Natural killer cell treated with Interleukin-12 subunit alpha and Interleukin-12 subunit beta and Interleukin-15 and Interleukin-18, amount 100 ng/mL, for 72 hours (primary cell): ENCODE results near the gene UBR1. TPM values are rescaled to one million over a fixed set of nuclear protein-coding genes. Genes with fewer than 3 reads are reported as not detected.
"Not testable (repeated sequence)": the region's sequence is repeated elsewhere in the genome, so short reads cannot be mapped to it uniquely, and the experiment has no call there.

ENCODE experiments used
- ATAC-seq, 2 donors: fragments of 150-1000 bp; cut with Tn5 transposase in 1 of 2; sonication (Bioruptor Pico), chemical (Tn5 transposase) in 1 of 2; 2 replicates each; pipeline ENCODE4 v1.10.0; 2021
- DNase-seq: peaks from one replicate; pipeline ENCODE4 v3.0.0; 2022; ENCODE audit warnings: low spot score
- H3K27ac Mint-ChIP-seq, 2 donors: 1 replicate in 1 of 2; 2 replicates in 1 of 2; pipeline ENCODE4 v1.8.0; 2022; ENCODE audit warnings: mixed read lengths in 2 of 2, mild to moderate bottlenecking in 1 of 2, moderate library complexity in 1 of 2
- H3K27me3 Mint-ChIP-seq, 2 donors: 1 replicate in 1 of 2; 2 replicates in 1 of 2; pipeline ENCODE4 v1.8.0; 2022; ENCODE audit warnings: mixed read lengths in 2 of 2
- H3K36me3 Mint-ChIP-seq: one replicate; pipeline ENCODE4 v1.8.0; 2022; ENCODE audit warnings: mixed read lengths
- H3K4me1 Mint-ChIP-seq, 2 donors: 1 replicate in 1 of 2; 2 replicates in 1 of 2; pipeline ENCODE4 v1.8.0; 2022; ENCODE audit warnings: low read depth in 2 of 2, mixed read lengths in 2 of 2, mild to moderate bottlenecking in 1 of 2
- H3K4me3 Mint-ChIP-seq: one replicate; pipeline ENCODE4 v1.8.0; 2022; ENCODE audit warnings: mixed read lengths
- H3K9me3 Mint-ChIP-seq: 2 replicates; pipeline ENCODE4 v1.8.0; 2022; ENCODE audit warnings: mixed read lengths
- total RNA-seq, 2 donors: library from RNA; stranded (reverse); gene quantifications; one replicate each; pipeline ENCODE4 v1.2.3, GENCODE V29; 2022

Gene UBR1
- total RNA-seq, 2 donors from 2014 or later = 56.4 to 59.4 TPM

GRCh38 chr15:43128174-43128979 is 22.5 kb upstream of the UBR1 start:
- H3K27ac Mint-ChIP-seq, H3K9me3 Mint-ChIP-seq, ATAC-seq, H3K4me3 Mint-ChIP-seq, H3K27me3 Mint-ChIP-seq, H3K36me3 Mint-ChIP-seq, DNase-seq: not testable (repeated sequence)
- H3K4me1 Mint-ChIP-seq = peaks cover 7 to 14% of the 10 kb centered on the region in 2 donors

- H3K27me3 Mint-ChIP-seq = peaks cover 0 to 7% of the 10 kb centered on the region in 2 donors
- H3K9me3 Mint-ChIP-seq = peaks cover 3% of the 10 kb centered on the region
- H3K4me3 Mint-ChIP-seq = no peak overlapping the region
- H3K36me3 Mint-ChIP-seq = no peaks in the 10 kb centered on the region
- H3K27ac Mint-ChIP-seq = no peak overlapping the region
- H3K4me1 Mint-ChIP-seq = peaks cover 7 to 16% of the 10 kb centered on the region in 2 donors
- DNase-seq (no peak), ATAC-seq (no peak)
These were observed 21.9 kb upstream of the UBR1 start for GRCh38 chr15:43127752-43128151.

GRCh38 chr15:43126356-43126755 is 20.5 kb upstream of the UBR1 start:
- no peak for DNase-seq
- Mint-ChIP-seq H3K27ac (no peak overlapping the region), H3K4me1 (peaks cover 14 to 23% of the 10 kb centered on the region in 2 donors), H3K4me3 (no peak overlapping the region), H3K27me3 (peaks cover 0 to 7% of the 10 kb centered on the region in 2 donors), H3K36me3 (no peaks in the 10 kb centered on the region), H3K9me3 (peaks cover 3% of the 10 kb centered on the region)
- no peak for ATAC-seq

- H3K4me1 Mint-ChIP-seq = peaks cover 14 to 23% of the 10 kb centered on the region in 2 donors
- no peak overlapping the region for H3K4me3 Mint-ChIP-seq
- H3K27me3 Mint-ChIP-seq = peaks cover 0 to 7% of the 10 kb centered on the region in 2 donors
- ATAC-seq (no peak), DNase-seq (no peak)
- peaks cover 3% of the 10 kb centered on the region for H3K9me3 Mint-ChIP-seq
- H3K36me3 Mint-ChIP-seq = no peaks in the 10 kb centered on the region
- no peak overlapping the region for H3K27ac Mint-ChIP-seq
These were observed 19.3 kb upstream of the UBR1 start for GRCh38 chr15:43125100-43125661.

GRCh38 chr15:43121863-43122262 is 16.0 kb upstream of the UBR1 start:
- DNase-seq (no peak), ATAC-seq (no peak)
- H3K36me3 Mint-ChIP-seq = no peaks in the 10 kb centered on the region
- H3K27me3 Mint-ChIP-seq = peaks cover 0 to 4% of the 10 kb centered on the region in 2 donors
- H3K27ac Mint-ChIP-seq = peak overlapping the region; percentile 79 to 84
- no peaks in the 10 kb centered on the region for H3K9me3 Mint-ChIP-seq
- peak overlapping the region; percentile 88 for H3K4me3 Mint-ChIP-seq
- H3K4me1 Mint-ChIP-seq = peaks cover 14 to 34% of the 10 kb centered on the region in 2 donors

GRCh38 chr15:43118829-43119228 is 13.0 kb upstream of the UBR1 start:
- Mint-ChIP-seq H3K9me3 (no peaks in the 10 kb centered on the region), H3K36me3 (no peaks in the 10 kb centered on the region), H3K27me3 (peaks cover 0 to 8% of the 10 kb centered on the region in 2 donors), H3K27ac (no peak overlapping the region), H3K4me1 (peaks cover 14 to 30% of the 10 kb centered on the region in 2 donors), H3K4me3 (no peak overlapping the region)
- DNase-seq (no peak), ATAC-seq (no peak)

- Mint-ChIP-seq H3K4me1 (peaks cover 12 to 24% of the 10 kb centered on the region in 2 donors), H3K9me3 (no peaks in the 10 kb centered on the region), H3K36me3 (no peaks in the 10 kb centered on the region), H3K27ac (no peak overlapping the region), H3K4me3 (no peak overlapping the region), H3K27me3 (peaks cover 0 to 8% of the 10 kb centered on the region in 2 donors)
- DNase-seq = no peak
- ATAC-seq = no peak
These were observed 12.4 kb upstream of the UBR1 start for GRCh38 chr15:43118286-43118685.

- no peaks in the 10 kb centered on the region for H3K9me3 Mint-ChIP-seq
- ATAC-seq = no peak
- H3K36me3 Mint-ChIP-seq = no peaks in the 10 kb centered on the region
- H3K4me3 Mint-ChIP-seq = no peak overlapping the region
- no peak for DNase-seq
- no peak overlapping the region for H3K27ac Mint-ChIP-seq
- peaks cover 6 to 8% of the 10 kb centered on the region in 2 donors for H3K4me1 Mint-ChIP-seq
- H3K27me3 Mint-ChIP-seq = peaks cover 4 to 5% of the 10 kb centered on the region in 2 donors
These were observed 5.5 kb upstream of the UBR1 start for GRCh38 chr15:43111354-43111753.

- peaks cover 12% of the 10 kb centered on the region for H3K36me3 Mint-ChIP-seq
- no peaks in the 10 kb centered on the region for H3K9me3 Mint-ChIP-seq
- peaks cover 34 to 35% of the 10 kb centered on the region in 2 donors for H3K4me1 Mint-ChIP-seq
- H3K4me3 Mint-ChIP-seq = no peak overlapping the region
- no peak for DNase-seq
- no peak overlapping the region for H3K27ac Mint-ChIP-seq
- H3K27me3 Mint-ChIP-seq = peaks cover 0 to 4% of the 10 kb centered on the region in 2 donors
- ATAC-seq = no peak
These were observed 1.9 kb upstream of the UBR1 start for GRCh38 chr15:43107751-43108150.

- DNase-seq (no peak), ATAC-seq (no peak)
- Mint-ChIP-seq H3K4me1 (peaks cover 44% of the 10 kb centered on the region in 2 donors), H3K27ac (peak overlapping the region; percentile 99 to 100), H3K9me3 (no peaks in the 10 kb centered on the region), H3K36me3 (peaks cover 20% of the 10 kb centered on the region), H3K27me3 (peaks cover 0 to 4% of the 10 kb centered on the region in 2 donors), H3K4me3 (peak overlapping the region; percentile 89)
These were observed 620 bp upstream of the UBR1 start for GRCh38 chr15:43106486-43106829.

- H3K4me1 Mint-ChIP-seq = peaks cover 54 to 56% of the 10 kb centered on the region in 2 donors
- H3K9me3 Mint-ChIP-seq = no peaks in the 10 kb centered on the region
- peaks cover 0 to 4% of the 10 kb centered on the region in 2 donors for H3K27me3 Mint-ChIP-seq
- peak overlapping the region; percentile 89 for H3K4me3 Mint-ChIP-seq
- ATAC-seq (peak; percentile 30 to 58), DNase-seq (no peak)
- H3K27ac Mint-ChIP-seq = peak overlapping the region; percentile 99 to 100
- peaks cover 30% of the 10 kb centered on the region for H3K36me3 Mint-ChIP-seq
These were observed 631 bp downstream of the UBR1 start for GRCh38 chr15:43105077-43105736.

GRCh38 chr15:43104426-43104825 is 1.4 kb downstream of the UBR1 start:
- DNase-seq = no peak
- Mint-ChIP-seq H3K36me3 (peaks cover 33% of the 10 kb centered on the region), H3K27ac (peak overlapping the region; percentile 60 to 100), H3K4me3 (peak overlapping the region; percentile 75), H3K9me3 (no peaks in the 10 kb centered on the region), H3K4me1 (peaks cover 59 to 63% of the 10 kb centered on the region in 2 donors), H3K27me3 (peaks cover 0 to 4% of the 10 kb centered on the region in 2 donors)
- no peak for ATAC-seq

GRCh38 chr15:43103907-43104306 is 1.9 kb downstream of the UBR1 start:
- peaks cover 0 to 4% of the 10 kb centered on the region in 2 donors for H3K27me3 Mint-ChIP-seq
- peak overlapping the region; percentile 60 to 100 for H3K27ac Mint-ChIP-seq
- H3K9me3 Mint-ChIP-seq = no peaks in the 10 kb centered on the region
- peaks cover 59 to 65% of the 10 kb centered on the region in 2 donors for H3K4me1 Mint-ChIP-seq
- no peak for ATAC-seq
- no peak for DNase-seq
- peak overlapping the region; percentile 75 for H3K4me3 Mint-ChIP-seq
- H3K36me3 Mint-ChIP-seq = peaks cover 33% of the 10 kb centered on the region

GRCh38 chr15:43102187-43102586 is 3.7 kb downstream of the UBR1 start:
- no peak overlapping the region for H3K4me3 Mint-ChIP-seq
- no peak for ATAC-seq
- H3K27ac Mint-ChIP-seq = no peak overlapping the region
- H3K36me3 Mint-ChIP-seq = peaks cover 40% of the 10 kb centered on the region
- peaks cover 63 to 71% of the 10 kb centered on the region in 2 donors for H3K4me1 Mint-ChIP-seq
- H3K27me3 Mint-ChIP-seq = no peaks in the 10 kb centered on the region
- no peaks in the 10 kb centered on the region for H3K9me3 Mint-ChIP-seq
- no peak for DNase-seq
